HCT116 (cell line): ENCODE results near the gene ING4. TPM values are rescaled to one million over a fixed set of nuclear protein-coding genes. Genes with fewer than 3 reads are reported as not detected.

Source experiments
- ATAC-seq: fragments of 200-7000 bp; cut with Tn5 transposase; 2 replicates; pipeline ENCODE4 v1.9.1; 2020; ENCODE audit warnings: mild to moderate bottlenecking, moderate library complexity
- BruUV-seq: library from RNA; stranded (reverse); fragments of 400-500 nt; replicated peaks from 2 replicates; lab custom pipeline; 2021; lab: Mats Ljungman, UMichigan
- CTCF ChIA-PET: fragments of 300-600 bp; sonication (Branson Sonifier 250); formaldehyde crosslinking; loops from one replicate; lab custom pipeline; 2021; ENCODE audit warnings: antibody characterized with exemption; lab: Charles Lee
- POLR2A ChIA-PET: fragments of 300-600, 350-600 bp; sonication (Branson Sonifier 250); formaldehyde crosslinking; loops from one replicate; lab custom pipeline; 2021; ENCODE audit warnings: antibody characterized with exemption; lab: Charles Lee
- RAD21 ChIA-PET, 2 experiments: fragments of 300-600 bp; sonication (Branson Sonifier 250); formaldehyde crosslinking; loops; one replicate each; lab custom pipeline; 2023; ENCODE audit warnings: low total read pairs in 2 of 2; ENCODE audit not compliant: uncharacterized antibody in 2 of 2, unreplicated experiment in 2 of 2, low non-redundant PET in 1 of 2; lab: Charles Lee
- DNase-seq: peaks from one replicate; pipeline ENCODE4 v3.0.0-alpha.2; 2010; ENCODE audit warnings: low read depth, low spot score
- H2AFZ ChIP-seq: fragments of 200-600 bp; shearing (Covaris generic), sonication (generic); 2 replicates; pipeline ENCODE4 v1.6.1; 2017; ENCODE audit warnings: low read depth, mixed run types, mixed read lengths, antibody characterized with exemption, low read length; ENCODE audit not compliant: poor library complexity, severe bottlenecking
- H3K27ac ChIP-seq: 2 replicates; pipeline ENCODE4 v1.5.1; 2012; ENCODE audit warnings: low read depth, low read length
- H3K27me3 ChIP-seq: fragments of 200-600 bp; sonication (generic); 2 replicates; pipeline ENCODE4 v1.6.1; 2016; ENCODE audit warnings: mixed run types, low read length, mixed read lengths; ENCODE audit not compliant: insufficient read depth
- H3K36me3 ChIP-seq, 2 experiments: fragments of 200-500 bp in 1 of 2; fragments of 200-600 bp in 1 of 2; sonication (Bioruptor generic) in 1 of 2; sonication (generic) in 1 of 2; 2 replicates each; pipeline versions ENCODE4 v1.5.1 to v1.6.1; 2014 to 2016; ENCODE audit warnings: low read length in 2 of 2, inconsistent platforms in 1 of 2, mixed read lengths in 1 of 2, mixed run types in 1 of 2; ENCODE audit not compliant: insufficient read depth in 2 of 2, control insufficient read depth in 1 of 2
- H3K4me1 ChIP-seq, 2 experiments: fragments of 200-600 bp in 1 of 2; sonication (generic) in 1 of 2; 2 replicates each; pipeline versions ENCODE4 v1.5.1 to v1.6.1; 2012 to 2017; ENCODE audit warnings: low read length in 2 of 2, inconsistent platforms in 1 of 2, mild to moderate bottlenecking in 1 of 2, mixed read lengths in 1 of 2, mixed run types in 1 of 2, moderate library complexity in 1 of 2; ENCODE audit not compliant: insufficient read depth in 2 of 2, control insufficient read depth in 1 of 2
- H3K4me2 ChIP-seq: fragments of 200-600 bp; sonication (generic); 2 replicates; pipeline ENCODE4 v1.6.1; 2017; ENCODE audit warnings: mixed run types, low read length, mixed read lengths
- H3K4me3 ChIP-seq, 2 experiments: fragments of 200-600 bp in 1 of 2; sonication (generic) in 1 of 2; replicated peaks in 1 of 2; 2 replicates each; pipeline ENCODE4 v1.5.1; 2011 to 2016; ENCODE audit warnings: low read length in 2 of 2, control low read depth in 1 of 2, low read depth in 1 of 2, mild to moderate bottlenecking in 1 of 2, mixed read lengths in 1 of 2, mixed run types in 1 of 2
- H3K79me2 ChIP-seq: fragments of 200-600 bp; sonication (generic); 2 replicates; pipeline ENCODE4 v1.6.1; 2017; ENCODE audit warnings: mild to moderate bottlenecking, mixed run types, low read length, moderate library complexity, mixed read lengths; ENCODE audit not compliant: insufficient read depth
- H3K9ac ChIP-seq: fragments of 200-600 bp; sonication (generic); 2 replicates; pipeline ENCODE4 v1.6.1; 2016; ENCODE audit warnings: low read length, mixed read lengths
- H3K9me2 ChIP-seq: fragments of 200-600 bp; sonication (generic), shearing (Covaris generic); 2 replicates; pipeline ENCODE4 v1.6.1; 2017; ENCODE audit warnings: mixed run types, mild to moderate bottlenecking, moderate library complexity; ENCODE audit not compliant: insufficient read depth
- H3K9me3 ChIP-seq, 2 experiments: fragments of 200-500 bp in 1 of 2; fragments of 200-600 bp in 1 of 2; sonication (Bioruptor generic) in 1 of 2; sonication (generic) in 1 of 2; 2 replicates each; pipeline ENCODE4 v1.6.1; 2014 to 2017; ENCODE audit warnings: low read length in 2 of 2, mixed read lengths in 2 of 2, inconsistent platforms in 1 of 2, low read depth in 1 of 2, mild to moderate bottlenecking in 1 of 2, mixed run types in 1 of 2, moderate library complexity in 1 of 2; ENCODE audit not compliant: control insufficient read depth in 1 of 2, insufficient read depth in 1 of 2
- H4K20me1 ChIP-seq: fragments of 200-600 bp; sonication (generic), shearing (Covaris generic); 2 replicates; pipeline ENCODE4 v1.6.1; 2017; ENCODE audit warnings: mixed run types, mild to moderate bottlenecking, moderate library complexity; ENCODE audit not compliant: insufficient read depth
- CEBPB ChIP-seq: IDR thresholded peaks from 2 replicates; pipeline ENCODE4 v1.6.1; 2012; ENCODE audit warnings: low read depth
- EGR1 ChIP-seq: IDR thresholded peaks from 2 replicates; pipeline ENCODE4 v1.6.1; 2012; ENCODE audit warnings: low read depth
- EZH2phosphoT487 ChIP-seq: fragments of 200-600 bp; IDR thresholded peaks from 2 replicates; pipeline ENCODE4 v1.6.1; 2018; ENCODE audit warnings: antibody characterized with exemption, borderline replicate concordance
- RAD21 ChIP-seq: IDR thresholded peaks from 2 replicates; pipeline ENCODE4 v1.6.1; 2012; ENCODE audit warnings: low read depth, mild to moderate bottlenecking
- SIN3A ChIP-seq: IDR thresholded peaks from 2 replicates; pipeline ENCODE4 v1.6.1; 2012; ENCODE audit warnings: low read depth
- ZFX ChIP-seq: fragments of 450-650 bp; IDR thresholded peaks from 2 replicates; pipeline ENCODE4 v1.6.1; 2017
- intact Hi-C: fragments of 100-400 bp; cut with micrococcal nuclease; formaldehyde crosslinking; loops from 2 replicates; pipeline ENCODE4 v1.10.0; 2022
- total RNA-seq: library from RNA; stranded (reverse); gene quantifications from one replicate; pipeline ENCODE4 v1.2.1, GENCODE V29; 2021; ENCODE audit not compliant: unreplicated experiment

The ING4 gene
- total RNA-seq, 1 experiment from 2014 or later = 17.9 TPM

GRCh38 chr12:6618483-6619225 lies 44.3 kb downstream of the ING4 start:
- no peak overlapping the region for H2AFZ ChIP-seq
- intact Hi-C loops = no loop called here
- no peak for TF ChIP-seq EZH2phosphoT487
- TF ChIP-seq, all 23 proteins: peak for 0
- H3K27me3 ChIP-seq = no peaks in the 10 kb centered on the region
- H3K4me1 ChIP-seq = peaks cover 10 to 19% of the 10 kb centered on the region in 2 experiments
- H4K20me1 ChIP-seq = no peaks in the 10 kb centered on the region
- POLR2A ChIA-PET = interaction anchor here (1.0 kb wide), 1 partner anchor 71 kb away, joined by 5 read pairs; the partner anchor contains the start of gene ZNF384
- H3K9me3 ChIP-seq = no peaks in the 10 kb centered on the region
- H3K36me3 ChIP-seq = no peaks in the 10 kb centered on the region
- no peaks in the 10 kb centered on the region for H3K9me2 ChIP-seq
- ATAC-seq (no peak), DNase-seq (no peak)
- no peaks in the 10 kb centered on the region for H3K79me2 ChIP-seq
- RAD21 ChIA-PET = interaction anchor here (0.6 to 0.8 kb wide), 2 partner anchors 50 to 66 kb away, joined by 3 read pairs; no protein-coding TSS in a partner anchor
- no peak overlapping the region for H3K4me3 ChIP-seq
- no peak overlapping the region for H3K9ac ChIP-seq
- H3K27ac ChIP-seq = no peak overlapping the region
- no peak overlapping the region for H3K4me2 ChIP-seq
- TSS peak; percentile 78 for BruUV-seq
- CTCF ChIA-PET = interaction anchor here (1.0 kb wide), 1 partner anchor 66 kb away, joined by 6 read pairs; no protein-coding TSS in a partner anchor

GRCh38 chr12:6615802-6616201 lies 47.1 kb downstream of the ING4 start:
- no TSS peak for BruUV-seq
- intact Hi-C loops = no loop called here
- H3K79me2 ChIP-seq = no peaks in the 10 kb centered on the region
- no peaks in the 10 kb centered on the region for H3K9me2 ChIP-seq
- DNase-seq = no peak
- H3K9me3 ChIP-seq = no peaks in the 10 kb centered on the region
- no peaks in the 10 kb centered on the region for H3K27me3 ChIP-seq
- CTCF ChIA-PET = interaction anchor here (1.1 to 3.9 kb wide), 2 partner anchors 20 to 69 kb away, joined by 3 to 14 read pairs; partner anchors contain the start of gene LPAR5
- POLR2A ChIA-PET = interaction anchor here (0.8 to 1.4 kb wide), 3 partner anchors 73 to 108 kb away, joined by 3 read pairs; partner anchors contain the start of genes COPS7A, GAPDH and ZNF384
- H3K4me1 ChIP-seq = peaks cover 35 to 43% of the 10 kb centered on the region in 2 experiments
- no peaks in the 10 kb centered on the region for H3K36me3 ChIP-seq
- no peak overlapping the region for H3K4me3 ChIP-seq
- 0 out of 2 replicates have a peak overlapping the region, but pooled peaks have one; percentile 16 for H3K27ac ChIP-seq
- H2AFZ ChIP-seq = no peak overlapping the region
- RAD21 ChIA-PET = no interaction called here
- no peaks in the 10 kb centered on the region for H4K20me1 ChIP-seq
- no peak overlapping the region for H3K4me2 ChIP-seq
- ATAC-seq = no peak
- TF ChIP-seq EGR1 (no peak), SIN3A (no peak), CEBPB (no peak), RAD21 (no peak), ZFX (no peak)
- no peak overlapping the region for H3K9ac ChIP-seq
